Measurements from ENCODE around the gene GOLGA8J.

DNA sequence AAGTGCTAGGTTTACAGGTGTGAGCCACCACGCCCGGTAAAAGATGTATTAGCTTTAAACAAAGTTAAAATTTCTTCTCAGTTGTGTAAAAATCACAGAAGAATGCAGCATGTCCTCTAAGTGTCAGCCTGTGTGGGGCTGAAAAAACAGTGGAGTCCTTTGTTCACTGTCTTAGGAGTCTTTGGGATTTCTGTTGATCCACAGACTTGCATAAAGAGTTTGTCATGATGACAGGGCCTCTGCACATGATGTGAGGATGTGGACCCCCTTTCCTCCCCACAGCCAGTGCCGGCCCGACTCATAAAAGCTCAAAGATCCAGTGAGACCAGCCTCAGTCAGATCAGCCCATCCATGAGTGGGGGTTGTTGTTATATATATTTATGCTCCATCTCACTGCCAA, 49.0 kb upstream of the GOLGA8J start:
- no peak for TF ChIP-seq POLR2A (IDR thresholded peaks at IDR 0.05)
- TF ChIP-seq, protein P1, sequence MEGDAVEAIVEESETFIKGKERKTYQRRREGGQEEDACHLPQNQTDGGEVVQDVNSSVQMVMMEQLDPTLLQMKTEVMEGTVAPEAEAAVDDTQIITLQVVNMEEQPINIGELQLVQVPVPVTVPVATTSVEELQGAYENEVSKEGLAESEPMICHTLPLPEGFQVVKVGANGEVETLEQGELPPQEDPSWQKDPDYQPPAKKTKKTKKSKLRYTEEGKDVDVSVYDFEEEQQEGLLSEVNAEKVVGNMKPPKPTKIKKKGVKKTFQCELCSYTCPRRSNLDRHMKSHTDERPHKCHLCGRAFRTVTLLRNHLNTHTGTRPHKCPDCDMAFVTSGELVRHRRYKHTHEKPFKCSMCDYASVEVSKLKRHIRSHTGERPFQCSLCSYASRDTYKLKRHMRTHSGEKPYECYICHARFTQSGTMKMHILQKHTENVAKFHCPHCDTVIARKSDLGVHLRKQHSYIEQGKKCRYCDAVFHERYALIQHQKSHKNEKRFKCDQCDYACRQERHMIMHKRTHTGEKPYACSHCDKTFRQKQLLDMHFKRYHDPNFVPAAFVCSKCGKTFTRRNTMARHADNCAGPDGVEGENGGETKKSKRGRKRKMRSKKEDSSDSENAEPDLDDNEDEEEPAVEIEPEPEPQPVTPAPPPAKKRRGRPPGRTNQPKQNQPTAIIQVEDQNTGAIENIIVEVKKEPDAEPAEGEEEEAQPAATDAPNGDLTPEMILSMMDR (IDR thresholded peaks at IDR 0.05): no peak
